GM21447 (cell line): ENCODE measurements around the gene BAZ1B.
"Not testable (repeated sequence)": the region's sequence is repeated elsewhere in the genome, so short reads cannot be mapped to it uniquely, and the experiment has no call there.

Source experiments
- ATAC-seq: cut with Tn5 transposase; IDR thresholded peaks from one replicate; pipeline ENCODE4 v1.9.1; 2021; ENCODE audit not compliant: unreplicated experiment

Gene BAZ1B, protein sequence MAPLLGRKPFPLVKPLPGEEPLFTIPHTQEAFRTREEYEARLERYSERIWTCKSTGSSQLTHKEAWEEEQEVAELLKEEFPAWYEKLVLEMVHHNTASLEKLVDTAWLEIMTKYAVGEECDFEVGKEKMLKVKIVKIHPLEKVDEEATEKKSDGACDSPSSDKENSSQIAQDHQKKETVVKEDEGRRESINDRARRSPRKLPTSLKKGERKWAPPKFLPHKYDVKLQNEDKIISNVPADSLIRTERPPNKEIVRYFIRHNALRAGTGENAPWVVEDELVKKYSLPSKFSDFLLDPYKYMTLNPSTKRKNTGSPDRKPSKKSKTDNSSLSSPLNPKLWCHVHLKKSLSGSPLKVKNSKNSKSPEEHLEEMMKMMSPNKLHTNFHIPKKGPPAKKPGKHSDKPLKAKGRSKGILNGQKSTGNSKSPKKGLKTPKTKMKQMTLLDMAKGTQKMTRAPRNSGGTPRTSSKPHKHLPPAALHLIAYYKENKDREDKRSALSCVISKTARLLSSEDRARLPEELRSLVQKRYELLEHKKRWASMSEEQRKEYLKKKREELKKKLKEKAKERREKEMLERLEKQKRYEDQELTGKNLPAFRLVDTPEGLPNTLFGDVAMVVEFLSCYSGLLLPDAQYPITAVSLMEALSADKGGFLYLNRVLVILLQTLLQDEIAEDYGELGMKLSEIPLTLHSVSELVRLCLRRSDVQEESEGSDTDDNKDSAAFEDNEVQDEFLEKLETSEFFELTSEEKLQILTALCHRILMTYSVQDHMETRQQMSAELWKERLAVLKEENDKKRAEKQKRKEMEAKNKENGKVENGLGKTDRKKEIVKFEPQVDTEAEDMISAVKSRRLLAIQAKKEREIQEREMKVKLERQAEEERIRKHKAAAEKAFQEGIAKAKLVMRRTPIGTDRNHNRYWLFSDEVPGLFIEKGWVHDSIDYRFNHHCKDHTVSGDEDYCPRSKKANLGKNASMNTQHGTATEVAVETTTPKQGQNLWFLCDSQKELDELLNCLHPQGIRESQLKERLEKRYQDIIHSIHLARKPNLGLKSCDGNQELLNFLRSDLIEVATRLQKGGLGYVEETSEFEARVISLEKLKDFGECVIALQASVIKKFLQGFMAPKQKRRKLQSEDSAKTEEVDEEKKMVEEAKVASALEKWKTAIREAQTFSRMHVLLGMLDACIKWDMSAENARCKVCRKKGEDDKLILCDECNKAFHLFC (N-terminal part only)

GRCh38 chr7:73522105-73522872 is at the start of gene BAZ1B:
Gene BAZ1B (minus strand): TSS chr7:73522293. CDS start chr7:73521933, 360 bp downstream.
- ATAC-seq, result peak; percentile 78

- no peak for ATAC-seq
Measured at GRCh38 chr7:73570977-73571376, 48.9 kb upstream of the BAZ1B start.

- no peak for ATAC-seq
Measured at GRCh38 chr7:73570521-73570920, 48.4 kb upstream of the BAZ1B start.

GRCh38 chr7:73569042-73569608 is 47.0 kb upstream of the BAZ1B start:
- no peak for ATAC-seq

GRCh38 chr7:73567846-73568685 is 46.0 kb upstream of the BAZ1B start:
- ATAC-seq, result no peak

DNA sequence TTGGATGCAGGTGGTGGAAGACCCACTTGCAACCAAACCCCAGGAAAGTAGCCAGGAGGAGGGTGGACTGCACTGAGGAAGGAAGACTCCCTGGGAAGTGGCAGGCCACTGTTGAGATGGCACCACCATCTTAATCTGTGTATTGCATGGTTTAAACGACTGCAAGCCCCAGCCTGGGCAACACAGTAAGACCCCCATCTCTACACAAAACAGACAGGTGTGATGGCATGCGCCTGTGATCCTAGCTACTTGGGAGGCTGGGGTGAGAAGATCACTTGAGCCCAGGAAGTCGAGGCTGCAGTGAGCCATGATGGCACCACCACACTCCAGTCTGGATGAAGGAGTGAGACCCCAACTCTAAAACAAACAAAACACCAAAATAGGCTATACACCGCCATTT is 45.0 kb upstream of the BAZ1B start:
- ATAC-seq, result no peak

- ATAC-seq, result not testable (repeated sequence)
Measured at GRCh38 chr7:73566431-73566830, 44.3 kb upstream of the BAZ1B start.

- ATAC-seq, result no peak
Measured at GRCh38 chr7:73565675-73566340, 43.7 kb upstream of the BAZ1B start.

GRCh38 chr7:73560109-73560835 is 38.2 kb upstream of the BAZ1B start:
- no peak for ATAC-seq

- peak; percentile 39 for ATAC-seq
Measured at GRCh38 chr7:73557397-73558257, 35.5 kb upstream of the BAZ1B start, which contains the start of gene BCL7B. Gene BCL7B (minus strand): TSS chr7:73557690. CDS start chr7:73557578, 112 bp downstream.

DNA sequence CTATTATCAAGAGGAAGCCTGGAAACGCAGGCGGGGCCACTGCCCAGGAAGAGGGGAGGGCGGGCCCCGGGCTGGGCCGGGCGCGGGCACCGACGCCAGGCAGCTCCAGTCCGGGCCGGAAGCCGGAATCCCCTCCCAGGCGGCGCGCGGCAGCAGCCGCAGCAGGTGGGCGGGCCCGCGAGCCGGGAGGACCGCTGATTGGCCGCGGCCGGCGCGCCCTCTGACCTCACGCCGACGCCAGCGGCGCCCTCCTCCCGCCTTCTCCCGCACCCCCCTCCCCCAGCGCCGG is 35.0 kb upstream of the BAZ1B start:
- ATAC-seq, result peak; percentile 84

- no peak for ATAC-seq
Measured at GRCh38 chr7:73556208-73557107, 34.4 kb upstream of the BAZ1B start.

GRCh38 chr7:73555411-73555982 is 33.4 kb upstream of the BAZ1B start:
- no peak for ATAC-seq

- ATAC-seq, result not testable (repeated sequence)
Measured at GRCh38 chr7:73550093-73550492, 28.0 kb upstream of the BAZ1B start.

DNA sequence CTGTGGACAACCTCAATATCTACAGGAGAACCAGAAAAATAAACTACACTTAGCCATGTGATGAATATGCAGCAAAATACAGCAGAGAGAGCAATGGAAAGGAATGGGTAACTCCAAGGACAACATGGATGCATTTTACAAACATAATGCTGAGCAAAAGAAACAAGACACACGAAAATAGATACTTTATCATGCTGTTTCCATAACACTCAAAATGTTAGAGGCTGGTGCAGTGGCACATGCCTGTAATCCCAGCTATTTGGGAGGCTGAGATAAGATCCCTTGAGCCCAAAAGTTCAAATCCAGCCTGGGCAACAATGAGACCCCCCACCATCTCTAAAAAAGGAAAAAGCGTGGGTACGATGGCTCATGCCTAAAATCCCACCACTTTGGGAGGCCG is 27.1 kb upstream of the BAZ1B start:
- ATAC-seq, result no peak

- ATAC-seq, result no peak
Measured at GRCh38 chr7:73547841-73548240, 25.7 kb upstream of the BAZ1B start.
